ENCODE measurements around the gene IFI27L1. TPM values are rescaled to one million over a fixed set of nuclear protein-coding genes. Genes with fewer than 3 reads are reported as not detected.
A peak's percentile ranks its signal among the peaks of the same experiment; 100 is the strongest.

Gene IFI27L1
- total and polyA plus RNA-seq, 2 of the 13 experiments (the other 11 are each of a cell fraction or from before 2014, with no cell fraction given) = 11.9 to 19.0 TPM

- no peak overlapping the region for H2AFZ ChIP-seq (ENCODE audit: low read length)
- H3K27me3 ChIP-seq (ENCODE audit: control insufficient read depth in 1 of 2, insufficient read depth in 2 of 2, low read length in 2 of 2) = no peaks in the 10 kb centered on the region
- POLR2A ChIA-PET = no interaction called here
- FAIRE-seq = no peak
- no peaks in the 10 kb centered on the region for H3K9me3 ChIP-seq (ENCODE audit: low read length)
- peak; percentile 64; the same call in 1 of the 2 replicates for TF ChIP-seq ZNF768 (CRISPR knock-in tag; IDR thresholded peaks at IDR 0.05)
- no peak for TF ChIP-seq POLR2G (IDR thresholded peaks at IDR 0.05; ENCODE audit: low read depth, low read length)
- no peak for TF ChIP-seq GPBP1L1 (CRISPR knock-in tag; IDR thresholded peaks at IDR 0.05)
- TF ChIP-seq CBX2 (IDR thresholded peaks at IDR 0.05; ENCODE audit: low read depth, low read length) = no peak
- no peak for TF ChIP-seq CBX2 (CRISPR knock-in tag; IDR thresholded peaks at IDR 0.05; ENCODE audit: low read depth)
- no peak for TF ChIP-seq MEIS1 (CRISPR knock-in tag; IDR thresholded peaks at IDR 0.05; ENCODE audit: borderline replicate concordance)
- 95% methylated on average over 17 of the region's 20 CpGs for WGBS (ENCODE audit: low lambda C conversion rate)
- DNase-seq (ENCODE audit: low spot score) = no peak
- H3K4me2 ChIP-seq (ENCODE audit: low read depth, low read length) = no peak overlapping the region
- H3K79me2 ChIP-seq (ENCODE audit: insufficient read depth, low read length) = no peaks in the 10 kb centered on the region
- no TSS peak for BruUV-seq (replicated peaks)
- H3K27ac ChIP-seq (ENCODE audit: extremely low read length, insufficient read depth, low read length) = no peak overlapping the region
- intact Hi-C loops (cut with micrococcal nuclease; ENCODE audit: unreplicated experiment) = no loop called here
- H3K9ac ChIP-seq (ENCODE audit: insufficient read depth, low read depth, low read length) = no peak overlapping the region
- no peak overlapping the region for H3K4me3 ChIP-seq (replicated peaks in 1 of 3; ENCODE audit: insufficient read depth in 1 of 3, low read depth in 2 of 3, low read length in 3 of 3)
- peaks cover 13 to 33% of the 10 kb centered on the region in 2 experiments for H3K36me3 ChIP-seq (replicated peaks in 1 of 2; ENCODE audit: control insufficient read depth in 1 of 2, insufficient read depth in 2 of 2, low read length in 2 of 2)
- peaks cover 50% of the 10 kb centered on the region for H3K4me1 ChIP-seq (ENCODE audit: insufficient read depth, low read length)
- in situ Hi-C loops (cut with HindIII; ENCODE audit: extremely low pct_ligation_motif_present, low pct_unique_long_range_greater_than_20kb) = no loop called here
- no peak for ATAC-seq
- CTCF ChIA-PET (ENCODE audit: low intra/inter-chr PET ratio, low total read pairs) = no interaction called here
- no peaks in the 10 kb centered on the region for H4K20me1 ChIP-seq (ENCODE audit: insufficient read depth, low read length)
Measured at GRCh38 chr14:94044476-94045091, 36.5 kb upstream of the IFI27L1 start.

- Histone ChIP-seq H4K20me1 (ENCODE audit: insufficient read depth, low read length) (no peaks in the 10 kb centered on the region), H3K4me1 (ENCODE audit: insufficient read depth, low read length) (peaks cover 45% of the 10 kb centered on the region), H2AFZ (ENCODE audit: low read length) (no peak overlapping the region), H3K9ac (ENCODE audit: insufficient read depth, low read depth, low read length) (no peak overlapping the region), H3K27me3 (ENCODE audit: control insufficient read depth in 1 of 2, insufficient read depth in 2 of 2, low read length in 2 of 2) (no peaks in the 10 kb centered on the region), H3K4me3 (replicated peaks in 1 of 3; ENCODE audit: insufficient read depth in 1 of 3, low read depth in 2 of 3, low read length in 3 of 3) (no peak overlapping the region), H3K27ac (ENCODE audit: extremely low read length, insufficient read depth, low read length) (no peak overlapping the region), H3K4me2 (ENCODE audit: low read depth, low read length) (no peak overlapping the region), H3K9me3 (ENCODE audit: low read length) (no peaks in the 10 kb centered on the region), H3K79me2 (ENCODE audit: insufficient read depth, low read length) (no peaks in the 10 kb centered on the region), H3K36me3 (replicated peaks in 1 of 2; ENCODE audit: control insufficient read depth in 1 of 2, insufficient read depth in 2 of 2, low read length in 2 of 2) (peaks cover 17 to 38% of the 10 kb centered on the region in 2 experiments)
- no peak for DNase-seq (ENCODE audit: low spot score)
- POLR2A ChIA-PET = no interaction called here
- 93% methylated on average over 8 of the region's 8 CpGs for WGBS (ENCODE audit: low lambda C conversion rate)
- in situ Hi-C loops (cut with HindIII; ENCODE audit: extremely low pct_ligation_motif_present, low pct_unique_long_range_greater_than_20kb) (no loop called here), intact Hi-C loops (cut with micrococcal nuclease; ENCODE audit: unreplicated experiment) (no loop called here)
- BruUV-seq (replicated peaks) = no TSS peak
- ATAC-seq = no peak
- no peak for FAIRE-seq
- CTCF ChIA-PET (ENCODE audit: low intra/inter-chr PET ratio, low total read pairs) = no interaction called here
- TF ChIP-seq ZHX2 (IDR thresholded peaks at IDR 0.05; ENCODE audit: low read depth) (no peak), ZHX2 (CRISPR knock-in tag; IDR thresholded peaks at IDR 0.05; ENCODE audit: borderline replicate concordance) (no peak), NFIB (CRISPR knock-in tag; IDR thresholded peaks at IDR 0.05; ENCODE audit: borderline replicate concordance) (no peak), CEBPG (CRISPR knock-in tag; IDR thresholded peaks at IDR 0.05) (no peak)
Measured at GRCh38 chr14:94045101-94045500, 36.0 kb upstream of the IFI27L1 start.
